K562 (cell line): ENCODE data around the gene AGA. TPM values are rescaled to one million over a fixed set of nuclear protein-coding genes. Genes with fewer than 3 reads are reported as not detected.

Experiments used
- KDM1A ChIP-seq, 2 experiments: fragments of 450-650 bp; IDR thresholded peaks; 2 replicates each; pipeline ENCODE4 v1.6.1; 2016; ENCODE audit warnings: mild to moderate bottlenecking in 2 of 2
- NR3C1 ChIP-seq: sonication (generic); formaldehyde crosslinking; IDR thresholded peaks from 2 replicates; pipeline ENCODE4 v1.8.1; 2022; ENCODE audit warnings: missing genetic modification reagents
- NR4A1 ChIP-seq, 2 experiments: fragments of 250-450 bp in 1 of 2; fragments of 450-650 bp in 1 of 2; sonication (Bioruptor Pico) in 1 of 2; IDR thresholded peaks; 2 replicates each; pipeline versions ENCODE4 v1.4.0 to v1.6.1; 2016 to 2020; ENCODE audit warnings: mild to moderate bottlenecking in 2 of 2, missing compliant biosample characterization in 1 of 2, missing genetic modification characterization in 1 of 2, moderate library complexity in 1 of 2
- PHF21A ChIP-seq: fragments of 450-650 bp; IDR thresholded peaks from 2 replicates; pipeline ENCODE4 v1.6.1; 2017; ENCODE audit warnings: low read depth, borderline replicate concordance
- SP2 ChIP-seq: IDR thresholded peaks from 2 replicates; pipeline ENCODE4 v1.6.1; 2011; ENCODE audit warnings: mild to moderate bottlenecking, low read depth, low read length, moderate library complexity; ENCODE audit not compliant: poor library complexity, severe bottlenecking; ENCODE audit errors: extremely low read depth
- XRCC3 ChIP-seq: fragments of 450-650 bp; IDR thresholded peaks from 2 replicates; pipeline ENCODE4 v1.6.1; 2017; ENCODE audit warnings: mild to moderate bottlenecking, moderate library complexity
- ZNF507 ChIP-seq: conservative IDR thresholded peaks from 2 replicates; pipeline ENCODE4 v1.6.1; 2017; ENCODE audit warnings: missing genetic modification characterization, missing compliant biosample characterization
- ZNF57 ChIP-seq: fragments of 450-650 bp; formaldehyde crosslinking; IDR thresholded peaks from 2 replicates; pipeline ENCODE4 v1.4.0; 2020; ENCODE audit warnings: mild to moderate bottlenecking, moderate library complexity
- polyA plus RNA-seq, 8 experiments: library from polyadenylated mRNA; depleted of rRNA in 4 of 8; stranded (reverse) in 5 of 8; unstranded in 3 of 8; fragments of >200 nt; fragmentation: Nextera tagmentation in 2 of 8; fragmentation: Illumina TruSeq in 1 of 8; extraction: Ambion mirVana in 2 of 8; extraction: Trizol in 1 of 8; gene quantifications; 2 replicates each; pipeline versions ENCODE4 v1.2.1 to v1.2.3, GENCODE V29; 2011 to 2014; ENCODE audit warnings: inconsistent platforms in 1 of 8, missing spikeins in 1 of 8
- total RNA-seq, 7 experiments: library from RNA; depleted of rRNA in 6 of 7; stranded (reverse); fragments of >200 nt in 6 of 7; fragmentation: Illumina TruSeq in 2 of 7; extraction: Trizol in 2 of 7; gene quantifications; 2 replicates each; pipeline versions ENCODE4 v1.2.1 to v1.2.3, GENCODE V29; 2011 to 2021; ENCODE audit warnings: low replicate concordance in 1 of 7
- TF ChIP-seq, protein P1 (sequence below): fragments of 450-650 bp; IDR thresholded peaks from 2 replicates; pipeline ENCODE4 v1.6.1; 2016; ENCODE audit warnings: mild to moderate bottlenecking, moderate library complexity
- TF ChIP-seq, protein P2 (sequence below): fragments of 250-450 bp; sonication (Bioruptor Pico); IDR thresholded peaks from 2 replicates; pipeline ENCODE4 v1.4.0; 2020

AGA gene
- total and polyA plus RNA-seq, 9 of the 15 experiments (the other 6 are each of a cell fraction or from before 2014, with no cell fraction given): 8.5 to 25.0 (median 12.6) TPM

DNA sequence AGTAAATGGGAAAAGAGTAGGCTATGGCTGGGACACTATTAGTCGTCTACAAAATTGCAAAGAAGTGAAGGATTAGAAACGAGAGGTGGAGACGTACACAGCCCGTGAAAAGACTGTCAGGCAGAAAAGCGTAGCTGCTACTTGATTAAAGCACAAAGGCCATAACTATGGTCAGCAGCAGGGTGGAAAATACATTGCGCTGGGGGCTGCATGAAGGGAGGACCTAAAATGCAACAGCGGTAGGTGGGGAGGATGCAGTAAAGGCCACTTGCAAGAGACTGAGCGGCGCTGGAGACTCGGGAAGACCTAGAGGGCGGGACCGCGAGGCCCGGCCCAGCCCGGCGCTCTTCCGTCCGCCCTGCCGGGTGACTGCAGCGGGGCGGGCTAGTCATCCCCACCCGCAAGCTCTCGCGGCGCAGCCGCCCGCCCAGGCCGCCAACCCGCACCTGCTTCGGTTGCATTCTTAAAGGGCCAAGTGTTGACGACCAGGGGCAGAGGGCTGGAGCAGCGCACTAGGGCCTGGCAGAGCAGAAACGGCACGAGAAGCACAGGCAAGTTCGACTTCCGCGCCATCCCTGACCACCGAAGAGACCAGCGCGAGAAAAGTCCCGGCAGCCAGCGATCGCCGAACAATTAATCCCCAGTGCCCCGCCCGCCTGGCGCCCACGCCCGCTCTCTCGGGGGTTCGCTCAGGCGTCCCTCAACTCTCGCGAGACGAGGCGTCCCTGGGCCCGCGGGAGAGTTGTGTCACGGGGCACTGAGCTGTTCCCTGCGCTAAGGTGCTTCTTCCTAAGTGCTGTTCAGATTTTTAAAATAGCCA, at the start of gene AGA (continued):
- TF ChIP-seq, protein P1, sequence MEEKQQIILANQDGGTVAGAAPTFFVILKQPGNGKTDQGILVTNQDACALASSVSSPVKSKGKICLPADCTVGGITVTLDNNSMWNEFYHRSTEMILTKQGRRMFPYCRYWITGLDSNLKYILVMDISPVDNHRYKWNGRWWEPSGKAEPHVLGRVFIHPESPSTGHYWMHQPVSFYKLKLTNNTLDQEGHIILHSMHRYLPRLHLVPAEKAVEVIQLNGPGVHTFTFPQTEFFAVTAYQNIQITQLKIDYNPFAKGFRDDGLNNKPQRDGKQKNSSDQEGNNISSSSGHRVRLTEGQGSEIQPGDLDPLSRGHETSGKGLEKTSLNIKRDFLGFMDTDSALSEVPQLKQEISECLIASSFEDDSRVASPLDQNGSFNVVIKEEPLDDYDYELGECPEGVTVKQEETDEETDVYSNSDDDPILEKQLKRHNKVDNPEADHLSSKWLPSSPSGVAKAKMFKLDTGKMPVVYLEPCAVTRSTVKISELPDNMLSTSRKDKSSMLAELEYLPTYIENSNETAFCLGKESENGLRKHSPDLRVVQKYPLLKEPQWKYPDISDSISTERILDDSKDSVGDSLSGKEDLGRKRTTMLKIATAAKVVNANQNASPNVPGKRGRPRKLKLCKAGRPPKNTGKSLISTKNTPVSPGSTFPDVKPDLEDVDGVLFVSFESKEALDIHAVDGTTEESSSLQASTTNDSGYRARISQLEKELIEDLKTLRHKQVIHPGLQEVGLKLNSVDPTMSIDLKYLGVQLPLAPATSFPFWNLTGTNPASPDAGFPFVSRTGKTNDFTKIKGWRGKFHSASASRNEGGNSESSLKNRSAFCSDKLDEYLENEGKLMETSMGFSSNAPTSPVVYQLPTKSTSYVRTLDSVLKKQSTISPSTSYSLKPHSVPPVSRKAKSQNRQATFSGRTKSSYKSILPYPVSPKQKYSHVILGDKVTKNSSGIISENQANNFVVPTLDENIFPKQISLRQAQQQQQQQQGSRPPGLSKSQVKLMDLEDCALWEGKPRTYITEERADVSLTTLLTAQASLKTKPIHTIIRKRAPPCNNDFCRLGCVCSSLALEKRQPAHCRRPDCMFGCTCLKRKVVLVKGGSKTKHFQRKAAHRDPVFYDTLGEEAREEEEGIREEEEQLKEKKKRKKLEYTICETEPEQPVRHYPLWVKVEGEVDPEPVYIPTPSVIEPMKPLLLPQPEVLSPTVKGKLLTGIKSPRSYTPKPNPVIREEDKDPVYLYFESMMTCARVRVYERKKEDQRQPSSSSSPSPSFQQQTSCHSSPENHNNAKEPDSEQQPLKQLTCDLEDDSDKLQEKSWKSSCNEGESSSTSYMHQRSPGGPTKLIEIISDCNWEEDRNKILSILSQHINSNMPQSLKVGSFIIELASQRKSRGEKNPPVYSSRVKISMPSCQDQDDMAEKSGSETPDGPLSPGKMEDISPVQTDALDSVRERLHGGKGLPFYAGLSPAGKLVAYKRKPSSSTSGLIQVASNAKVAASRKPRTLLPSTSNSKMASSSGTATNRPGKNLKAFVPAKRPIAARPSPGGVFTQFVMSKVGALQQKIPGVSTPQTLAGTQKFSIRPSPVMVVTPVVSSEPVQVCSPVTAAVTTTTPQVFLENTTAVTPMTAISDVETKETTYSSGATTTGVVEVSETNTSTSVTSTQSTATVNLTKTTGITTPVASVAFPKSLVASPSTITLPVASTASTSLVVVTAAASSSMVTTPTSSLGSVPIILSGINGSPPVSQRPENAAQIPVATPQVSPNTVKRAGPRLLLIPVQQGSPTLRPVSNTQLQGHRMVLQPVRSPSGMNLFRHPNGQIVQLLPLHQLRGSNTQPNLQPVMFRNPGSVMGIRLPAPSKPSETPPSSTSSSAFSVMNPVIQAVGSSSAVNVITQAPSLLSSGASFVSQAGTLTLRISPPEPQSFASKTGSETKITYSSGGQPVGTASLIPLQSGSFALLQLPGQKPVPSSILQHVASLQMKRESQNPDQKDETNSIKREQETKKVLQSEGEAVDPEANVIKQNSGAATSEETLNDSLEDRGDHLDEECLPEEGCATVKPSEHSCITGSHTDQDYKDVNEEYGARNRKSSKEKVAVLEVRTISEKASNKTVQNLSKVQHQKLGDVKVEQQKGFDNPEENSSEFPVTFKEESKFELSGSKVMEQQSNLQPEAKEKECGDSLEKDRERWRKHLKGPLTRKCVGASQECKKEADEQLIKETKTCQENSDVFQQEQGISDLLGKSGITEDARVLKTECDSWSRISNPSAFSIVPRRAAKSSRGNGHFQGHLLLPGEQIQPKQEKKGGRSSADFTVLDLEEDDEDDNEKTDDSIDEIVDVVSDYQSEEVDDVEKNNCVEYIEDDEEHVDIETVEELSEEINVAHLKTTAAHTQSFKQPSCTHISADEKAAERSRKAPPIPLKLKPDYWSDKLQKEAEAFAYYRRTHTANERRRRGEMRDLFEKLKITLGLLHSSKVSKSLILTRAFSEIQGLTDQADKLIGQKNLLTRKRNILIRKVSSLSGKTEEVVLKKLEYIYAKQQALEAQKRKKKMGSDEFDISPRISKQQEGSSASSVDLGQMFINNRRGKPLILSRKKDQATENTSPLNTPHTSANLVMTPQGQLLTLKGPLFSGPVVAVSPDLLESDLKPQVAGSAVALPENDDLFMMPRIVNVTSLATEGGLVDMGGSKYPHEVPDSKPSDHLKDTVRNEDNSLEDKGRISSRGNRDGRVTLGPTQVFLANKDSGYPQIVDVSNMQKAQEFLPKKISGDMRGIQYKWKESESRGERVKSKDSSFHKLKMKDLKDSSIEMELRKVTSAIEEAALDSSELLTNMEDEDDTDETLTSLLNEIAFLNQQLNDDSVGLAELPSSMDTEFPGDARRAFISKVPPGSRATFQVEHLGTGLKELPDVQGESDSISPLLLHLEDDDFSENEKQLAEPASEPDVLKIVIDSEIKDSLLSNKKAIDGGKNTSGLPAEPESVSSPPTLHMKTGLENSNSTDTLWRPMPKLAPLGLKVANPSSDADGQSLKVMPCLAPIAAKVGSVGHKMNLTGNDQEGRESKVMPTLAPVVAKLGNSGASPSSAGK: peak; percentile 65
- TF ChIP-seq XRCC3 (no peak), NR3C1 (no peak), ZNF507 (tag) (no peak), PHF21A (no peak; the same call in 1 of the 2 replicates), NR4A1 (CRISPR knock-in tag; IDR thresholded peaks at IDR 0.05) (no peak), NR4A1 (tag; IDR thresholded peaks at IDR 0.05) (no peak), SP2 (no peak), ZNF57 (CRISPR knock-in tag) (no peak), KDM1A (IDR thresholded peaks at IDR 0.05) (no peak)
- TF ChIP-seq, protein P2, sequence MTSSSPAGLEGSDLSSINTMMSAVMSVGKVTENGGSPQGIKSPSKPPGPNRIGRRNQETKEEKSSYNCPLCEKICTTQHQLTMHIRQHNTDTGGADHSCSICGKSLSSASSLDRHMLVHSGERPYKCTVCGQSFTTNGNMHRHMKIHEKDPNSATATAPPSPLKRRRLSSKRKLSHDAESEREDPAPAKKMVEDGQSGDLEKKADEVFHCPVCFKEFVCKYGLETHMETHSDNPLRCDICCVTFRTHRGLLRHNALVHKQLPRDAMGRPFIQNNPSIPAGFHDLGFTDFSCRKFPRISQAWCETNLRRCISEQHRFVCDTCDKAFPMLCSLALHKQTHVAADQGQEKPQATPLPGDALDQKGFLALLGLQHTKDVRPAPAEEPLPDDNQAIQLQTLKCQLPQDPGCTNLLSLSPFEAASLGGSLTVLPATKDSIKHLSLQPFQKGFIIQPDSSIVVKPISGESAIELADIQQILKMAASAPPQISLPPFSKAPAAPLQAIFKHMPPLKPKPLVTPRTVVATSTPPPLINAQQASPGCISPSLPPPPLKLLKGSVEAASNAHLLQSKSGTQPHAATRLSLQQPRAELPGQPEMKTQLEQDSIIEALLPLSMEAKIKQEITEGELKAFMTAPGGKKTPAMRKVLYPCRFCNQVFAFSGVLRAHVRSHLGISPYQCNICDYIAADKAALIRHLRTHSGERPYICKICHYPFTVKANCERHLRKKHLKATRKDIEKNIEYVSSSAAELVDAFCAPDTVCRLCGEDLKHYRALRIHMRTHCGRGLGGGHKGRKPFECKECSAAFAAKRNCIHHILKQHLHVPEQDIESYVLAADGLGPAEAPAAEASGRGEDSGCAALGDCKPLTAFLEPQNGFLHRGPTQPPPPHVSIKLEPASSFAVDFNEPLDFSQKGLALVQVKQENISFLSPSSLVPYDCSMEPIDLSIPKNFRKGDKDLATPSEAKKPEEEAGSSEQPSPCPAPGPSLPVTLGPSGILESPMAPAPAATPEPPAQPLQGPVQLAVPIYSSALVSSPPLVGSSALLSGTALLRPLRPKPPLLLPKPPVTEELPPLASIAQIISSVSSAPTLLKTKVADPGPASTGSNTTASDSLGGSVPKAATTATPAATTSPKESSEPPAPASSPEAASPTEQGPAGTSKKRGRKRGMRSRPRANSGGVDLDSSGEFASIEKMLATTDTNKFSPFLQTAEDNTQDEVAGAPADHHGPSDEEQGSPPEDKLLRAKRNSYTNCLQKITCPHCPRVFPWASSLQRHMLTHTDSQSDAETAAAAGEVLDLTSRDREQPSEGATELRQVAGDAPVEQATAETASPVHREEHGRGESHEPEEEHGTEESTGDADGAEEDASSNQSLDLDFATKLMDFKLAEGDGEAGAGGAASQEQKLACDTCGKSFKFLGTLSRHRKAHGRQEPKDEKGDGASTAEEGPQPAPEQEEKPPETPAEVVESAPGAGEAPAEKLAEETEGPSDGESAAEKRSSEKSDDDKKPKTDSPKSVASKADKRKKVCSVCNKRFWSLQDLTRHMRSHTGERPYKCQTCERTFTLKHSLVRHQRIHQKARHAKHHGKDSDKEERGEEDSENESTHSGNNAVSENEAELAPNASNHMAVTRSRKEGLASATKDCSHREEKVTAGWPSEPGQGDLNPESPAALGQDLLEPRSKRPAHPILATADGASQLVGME (CRISPR knock-in tag): no peak
